ENCODE measurements around the gene ATF6. TPM values are rescaled to one million over a fixed set of nuclear protein-coding genes. Genes with fewer than 3 reads are reported as not detected.
A peak's percentile ranks its signal among the peaks of the same experiment; 100 is the strongest.

The ATF6 gene
- total and polyA plus RNA-seq, 2 donors from 2014 or later: 11.5 to 35.6 TPM

DNA sequence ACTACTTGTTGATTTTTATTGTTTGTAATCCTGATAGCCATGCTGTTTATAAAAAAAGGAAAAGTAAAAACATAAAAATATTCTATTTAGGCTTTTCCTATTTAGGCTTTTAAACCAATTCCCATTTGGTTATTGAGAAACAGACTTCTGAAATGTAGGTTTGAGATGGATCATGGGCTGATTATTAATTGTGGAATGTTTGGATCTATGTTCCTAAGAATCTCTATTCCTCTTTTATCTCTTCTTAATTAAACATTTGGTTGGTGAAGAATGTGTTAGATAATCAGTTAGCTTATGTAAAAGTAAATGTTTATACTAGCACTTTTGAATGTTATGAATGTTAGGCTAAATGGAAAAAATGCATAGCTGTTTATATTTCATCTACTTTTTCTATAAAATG, 97.4 kb downstream of the ATF6 start:
- Histone ChIP-seq H3K27me3 (ENCODE audit: control insufficient read depth, insufficient read depth, low read length) (no peaks in the 10 kb centered on the region), H3K4me1 (ENCODE audit: control insufficient read depth in 2 of 3, insufficient read depth in 2 of 3, low read depth in 1 of 3, low read length in 3 of 3) (no peaks in the 10 kb centered on the region), H3K9ac (ENCODE audit: low read length in 3 of 3) (no peak overlapping the region), H3K9me3 (ENCODE audit: control insufficient read depth in 2 of 3, insufficient read depth in 1 of 3, low read length in 3 of 3) (no peaks in the 10 kb centered on the region), H3K4me3 (ENCODE audit: low read length in 3 of 3) (no peak overlapping the region), H3K36me3 (ENCODE audit: control insufficient read depth in 2 of 3, insufficient read depth in 3 of 3, low read length in 3 of 3) (peaks cover 0 to 4% (median 0%) of the 10 kb centered on the region in 3 donors), H3K27ac (ENCODE audit: low read depth in 2 of 2, low read length in 2 of 2) (no peak overlapping the region)
- TF ChIP-seq, protein P1, sequence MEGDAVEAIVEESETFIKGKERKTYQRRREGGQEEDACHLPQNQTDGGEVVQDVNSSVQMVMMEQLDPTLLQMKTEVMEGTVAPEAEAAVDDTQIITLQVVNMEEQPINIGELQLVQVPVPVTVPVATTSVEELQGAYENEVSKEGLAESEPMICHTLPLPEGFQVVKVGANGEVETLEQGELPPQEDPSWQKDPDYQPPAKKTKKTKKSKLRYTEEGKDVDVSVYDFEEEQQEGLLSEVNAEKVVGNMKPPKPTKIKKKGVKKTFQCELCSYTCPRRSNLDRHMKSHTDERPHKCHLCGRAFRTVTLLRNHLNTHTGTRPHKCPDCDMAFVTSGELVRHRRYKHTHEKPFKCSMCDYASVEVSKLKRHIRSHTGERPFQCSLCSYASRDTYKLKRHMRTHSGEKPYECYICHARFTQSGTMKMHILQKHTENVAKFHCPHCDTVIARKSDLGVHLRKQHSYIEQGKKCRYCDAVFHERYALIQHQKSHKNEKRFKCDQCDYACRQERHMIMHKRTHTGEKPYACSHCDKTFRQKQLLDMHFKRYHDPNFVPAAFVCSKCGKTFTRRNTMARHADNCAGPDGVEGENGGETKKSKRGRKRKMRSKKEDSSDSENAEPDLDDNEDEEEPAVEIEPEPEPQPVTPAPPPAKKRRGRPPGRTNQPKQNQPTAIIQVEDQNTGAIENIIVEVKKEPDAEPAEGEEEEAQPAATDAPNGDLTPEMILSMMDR (IDR thresholded peaks at IDR 0.05; ENCODE audit: borderline replicate concordance, extremely low read depth, insufficient read depth): no peak
- no peak for FAIRE-seq
- intact Hi-C loops (cut with DNase I): no loop called here
- DNase-seq: no peak

DNA sequence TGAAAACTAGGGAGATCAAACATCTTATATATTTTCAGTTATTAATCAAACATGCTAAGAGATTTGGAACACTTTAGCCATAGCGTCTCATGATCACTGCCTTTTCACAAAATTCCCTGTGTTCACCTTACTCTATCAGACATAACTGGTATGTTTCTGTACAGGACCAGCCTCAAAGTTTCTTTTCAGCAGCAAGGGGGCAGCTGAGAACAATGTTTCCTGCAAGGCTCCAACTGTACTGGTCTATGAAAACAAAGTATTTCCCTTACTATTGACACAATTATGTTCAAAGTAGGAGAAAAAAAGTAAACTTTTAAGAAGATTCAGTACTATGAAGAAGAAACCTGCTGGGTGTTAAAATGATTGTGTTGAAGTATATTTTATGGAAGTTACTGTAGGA, 98.5 kb downstream of the ATF6 start:
- no peak overlapping the region for H3K9ac ChIP-seq (ENCODE audit: low read length in 3 of 3)
- FAIRE-seq: peak; percentile 15
- H3K27me3 ChIP-seq (ENCODE audit: control insufficient read depth, insufficient read depth, low read length): no peaks in the 10 kb centered on the region
- H3K36me3 ChIP-seq (ENCODE audit: control insufficient read depth in 2 of 3, insufficient read depth in 3 of 3, low read length in 3 of 3): peaks cover 0 to 2% (median 0%) of the 10 kb centered on the region in 3 donors
- H3K27ac ChIP-seq (ENCODE audit: low read depth in 2 of 2, low read length in 2 of 2): no peak overlapping the region
- H3K4me1 ChIP-seq (ENCODE audit: control insufficient read depth in 2 of 3, insufficient read depth in 2 of 3, low read depth in 1 of 3, low read length in 3 of 3): no peaks in the 10 kb centered on the region
- intact Hi-C loops (cut with DNase I): no loop called here
- peak in 3 of 5 donors; percentile 29 to 71 (median 40) for DNase-seq
- TF ChIP-seq, protein P1 (IDR thresholded peaks at IDR 0.05; ENCODE audit: borderline replicate concordance, extremely low read depth, insufficient read depth): peak; percentile 49
- no peak overlapping the region for H3K4me3 ChIP-seq (ENCODE audit: low read length in 3 of 3)
- H3K9me3 ChIP-seq (ENCODE audit: control insufficient read depth in 2 of 3, insufficient read depth in 1 of 3, low read length in 3 of 3): no peaks in the 10 kb centered on the region

DNA sequence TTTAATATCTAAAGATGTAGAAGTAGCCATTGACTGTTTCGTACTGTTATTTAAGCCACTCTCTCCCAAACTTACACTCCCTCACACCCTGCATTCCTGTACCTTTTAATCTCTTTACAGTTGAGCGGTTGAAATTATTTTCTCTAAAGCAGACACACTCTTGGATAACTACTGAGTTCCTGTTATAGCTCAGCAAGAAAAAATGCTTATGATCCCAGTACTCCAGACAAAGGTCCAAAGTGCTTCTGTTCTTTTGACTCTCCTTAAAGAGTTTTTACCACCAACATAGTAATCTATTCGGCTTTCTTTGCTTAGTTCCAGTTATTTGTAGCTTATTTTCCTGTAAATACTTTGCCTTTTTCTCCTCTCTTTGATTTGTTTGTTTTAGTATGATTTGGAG, 100.1 kb downstream of the ATF6 start:
- Histone ChIP-seq H3K9me3 (ENCODE audit: control insufficient read depth in 2 of 3, insufficient read depth in 1 of 3, low read length in 3 of 3) (no peaks in the 10 kb centered on the region), H3K27ac (ENCODE audit: low read depth in 2 of 2, low read length in 2 of 2) (no peak overlapping the region), H3K4me1 (ENCODE audit: control insufficient read depth in 2 of 3, insufficient read depth in 2 of 3, low read depth in 1 of 3, low read length in 3 of 3) (no peaks in the 10 kb centered on the region), H3K9ac (ENCODE audit: low read length in 3 of 3) (no peak overlapping the region), H3K27me3 (ENCODE audit: control insufficient read depth, insufficient read depth, low read length) (no peaks in the 10 kb centered on the region), H3K36me3 (ENCODE audit: control insufficient read depth in 2 of 3, insufficient read depth in 3 of 3, low read length in 3 of 3) (no peaks in the 10 kb centered on the region), H3K4me3 (ENCODE audit: low read length in 3 of 3) (no peak overlapping the region)
- intact Hi-C loops (cut with DNase I): no loop called here
- DNase-seq: peak in 2 of 5 donors; percentile 30 to 40
- peak; percentile 27 for FAIRE-seq
- TF ChIP-seq, protein P1 (IDR thresholded peaks at IDR 0.05; ENCODE audit: borderline replicate concordance, extremely low read depth, insufficient read depth): no peak

DNA sequence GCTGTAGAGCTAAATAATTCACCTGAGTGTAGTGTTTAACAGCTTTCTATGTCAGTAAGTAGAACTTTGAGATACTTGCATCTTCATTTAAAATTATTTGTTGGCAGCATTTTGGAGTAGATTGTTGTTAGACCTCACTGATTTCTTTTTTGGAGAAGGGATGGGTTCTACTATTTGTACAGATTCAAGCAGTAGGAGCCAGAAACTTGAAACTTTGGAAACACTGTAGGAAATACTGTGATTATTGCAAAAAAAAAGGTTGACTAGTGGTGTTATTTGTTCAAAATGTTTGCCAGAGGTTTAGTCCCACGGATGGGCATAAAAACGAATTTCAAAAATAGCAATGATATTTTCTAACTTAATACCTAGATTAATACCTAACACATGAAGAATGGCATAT, 102.7 kb downstream of the ATF6 start:
- Histone ChIP-seq H3K36me3 (ENCODE audit: control insufficient read depth in 2 of 3, insufficient read depth in 3 of 3, low read length in 3 of 3) (no peaks in the 10 kb centered on the region), H3K27ac (ENCODE audit: low read depth in 2 of 2, low read length in 2 of 2) (no peak overlapping the region), H3K9me3 (ENCODE audit: control insufficient read depth in 2 of 3, insufficient read depth in 1 of 3, low read length in 3 of 3) (no peaks in the 10 kb centered on the region), H3K27me3 (ENCODE audit: control insufficient read depth, insufficient read depth, low read length) (no peaks in the 10 kb centered on the region), H3K4me1 (ENCODE audit: control insufficient read depth in 2 of 3, insufficient read depth in 2 of 3, low read depth in 1 of 3, low read length in 3 of 3) (no peaks in the 10 kb centered on the region), H3K9ac (ENCODE audit: low read length in 3 of 3) (no peak overlapping the region), H3K4me3 (ENCODE audit: low read length in 3 of 3) (no peak overlapping the region)
- TF ChIP-seq, protein P1 (IDR thresholded peaks at IDR 0.05; ENCODE audit: borderline replicate concordance, extremely low read depth, insufficient read depth): no peak
- intact Hi-C loops (cut with DNase I): no loop called here
- FAIRE-seq (no peak), DNase-seq (no peak)
